Stimulated activated CD4-positive, alpha-beta T cell treated with anti-CD3 and anti-CD28 coated beads, Interleukin-2, amount 100 ng/mL, for 24 hours (primary cell): Measurements from ENCODE around the gene AP1S3.

Experiments
- DNase-seq, 2 donors: peaks; one replicate each; pipeline ENCODE4 v3.0.0-alpha.2; 2020

Gene AP1S3

DNA sequence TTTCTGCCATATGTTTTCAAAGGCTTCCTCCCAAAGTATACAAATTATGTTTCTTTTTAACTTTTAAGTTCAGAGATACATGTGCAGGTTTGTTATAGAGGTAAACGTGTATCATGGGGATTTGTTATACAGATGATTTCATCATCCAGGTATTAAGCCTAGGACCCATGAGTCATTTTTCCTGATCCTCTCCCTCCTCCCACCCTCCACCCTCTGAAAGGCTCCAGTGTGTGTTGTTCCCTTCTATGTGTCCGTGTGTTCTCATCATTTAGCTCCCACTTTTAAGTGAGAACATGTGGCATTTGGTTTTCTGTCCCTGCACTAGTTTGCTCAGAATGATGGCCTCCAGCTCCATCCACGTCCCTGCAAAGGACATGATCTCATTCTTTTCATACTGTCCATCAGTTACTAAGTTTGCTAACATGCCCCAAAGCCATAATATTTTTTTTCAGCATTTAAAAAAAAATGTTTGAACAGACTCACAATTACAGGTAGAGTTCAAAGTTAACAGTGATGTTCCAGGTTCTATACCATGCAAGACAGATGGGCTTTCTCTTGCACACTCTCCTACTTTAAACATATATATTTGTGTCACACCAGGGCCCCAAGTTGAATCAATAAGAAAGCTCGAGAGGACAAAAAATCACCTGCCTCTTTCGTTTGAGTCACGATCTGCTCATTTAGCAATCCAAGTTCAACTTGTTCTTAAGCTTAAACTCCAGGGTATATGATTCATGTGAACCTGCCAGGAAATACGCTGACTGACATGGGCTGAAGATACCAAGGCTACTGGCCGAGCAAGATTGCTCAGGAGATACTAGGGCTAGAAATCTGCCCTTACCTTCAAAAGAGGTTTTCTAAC is 77.6 kb downstream of the AP1S3 start:
- DNase-seq = no peak

DNA sequence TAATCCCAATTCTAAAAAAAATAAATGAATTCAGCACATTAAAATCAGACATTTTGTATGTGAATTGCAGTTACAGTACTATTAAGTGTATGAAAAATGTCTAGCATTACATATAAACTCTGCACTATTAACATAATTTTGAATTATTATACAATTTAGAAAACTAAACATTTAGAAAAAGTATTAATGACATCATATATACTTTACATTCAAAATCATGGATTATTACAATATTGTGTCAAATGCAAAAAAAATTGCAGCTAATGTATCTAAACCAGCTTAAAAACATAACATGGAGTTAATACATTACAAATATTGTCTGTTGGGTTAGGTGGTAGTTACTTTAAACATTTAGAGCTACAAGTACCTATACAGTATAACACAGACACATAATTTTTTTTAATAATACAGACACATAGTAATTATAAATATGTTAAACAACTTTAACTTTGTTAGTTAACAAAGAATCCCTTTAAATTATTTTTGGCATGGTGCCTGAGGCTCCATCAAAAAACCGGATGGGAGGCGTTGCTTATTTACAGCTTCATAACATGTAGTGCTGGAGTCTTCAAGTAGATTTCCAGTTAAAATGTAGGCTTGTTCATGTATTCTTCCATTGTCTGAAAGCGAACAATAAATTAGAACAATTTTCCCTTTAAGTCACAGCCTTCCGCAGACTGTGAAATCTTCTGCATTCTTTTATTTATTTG is 79.1 kb downstream of the AP1S3 start:
- DNase-seq = no peak

DNA sequence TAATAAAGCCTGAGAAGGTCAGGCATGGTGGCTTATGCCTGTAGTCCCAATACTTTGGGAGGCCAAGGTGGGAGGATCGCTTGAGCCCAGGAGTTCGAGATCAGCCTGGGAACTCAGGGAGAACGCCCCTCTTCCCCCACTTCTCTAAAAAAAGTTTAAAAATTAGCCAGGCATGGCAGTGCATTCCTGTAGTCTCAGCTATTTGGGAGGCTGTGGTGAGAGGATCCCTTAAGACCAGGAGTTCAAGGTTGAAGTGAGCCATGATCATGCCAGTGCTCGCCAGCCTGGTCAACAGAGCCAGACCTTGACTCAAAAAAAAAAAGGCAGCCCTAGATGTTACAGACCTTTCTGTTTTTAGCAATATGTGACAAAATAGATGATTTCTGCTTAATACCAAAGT is 83.4 kb downstream of the AP1S3 start:
- no peak for DNase-seq

DNA sequence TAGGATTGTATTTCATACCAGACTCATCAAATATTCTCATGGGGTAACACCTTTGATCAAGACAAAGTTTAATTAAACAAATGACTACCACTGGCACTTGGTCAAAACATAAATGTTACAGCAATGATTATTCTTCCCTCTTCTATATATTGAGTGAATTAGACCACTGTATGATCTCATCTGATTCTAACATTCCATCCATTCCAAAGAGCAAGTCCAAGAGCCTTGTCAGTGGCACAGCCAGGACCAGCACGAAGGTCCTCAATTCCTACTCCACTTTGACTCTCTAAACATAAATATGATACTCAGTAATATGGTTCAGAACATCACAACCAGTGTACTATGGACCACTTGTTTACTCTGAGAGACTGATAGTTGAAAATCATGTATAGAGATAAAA is 86.4 kb downstream of the AP1S3 start:
- DNase-seq = no peak

DNA sequence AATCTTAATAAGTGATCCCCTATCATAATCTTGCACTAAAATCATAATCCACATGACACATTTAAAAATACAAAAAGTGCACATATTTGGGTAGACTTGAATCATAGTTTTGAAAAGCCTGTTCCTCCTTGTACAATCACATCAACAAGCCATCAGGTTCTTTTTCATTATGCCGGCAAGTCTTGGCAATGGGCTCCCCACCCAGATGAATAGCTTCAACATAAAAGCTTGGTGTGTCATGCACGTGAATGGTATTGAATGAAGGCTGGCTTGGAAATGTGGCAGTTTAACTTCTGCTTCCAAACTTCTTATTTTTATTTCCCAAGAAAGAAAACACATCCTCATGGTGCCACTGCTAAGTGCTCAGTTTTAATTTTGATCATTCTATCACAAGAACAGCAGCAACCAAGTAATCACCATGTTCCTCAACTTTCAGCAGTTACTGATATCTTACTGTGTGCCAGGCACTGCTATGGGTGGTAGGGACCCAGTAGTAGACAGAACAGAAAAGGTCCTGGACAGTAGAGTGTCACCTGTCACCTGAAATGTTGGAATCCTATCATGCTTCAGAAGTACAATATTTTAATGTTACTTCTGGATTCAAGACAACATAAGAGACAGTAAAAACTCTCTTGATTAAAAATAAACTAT is 89.9 kb downstream of the AP1S3 start:
- DNase-seq = no peak

DNA sequence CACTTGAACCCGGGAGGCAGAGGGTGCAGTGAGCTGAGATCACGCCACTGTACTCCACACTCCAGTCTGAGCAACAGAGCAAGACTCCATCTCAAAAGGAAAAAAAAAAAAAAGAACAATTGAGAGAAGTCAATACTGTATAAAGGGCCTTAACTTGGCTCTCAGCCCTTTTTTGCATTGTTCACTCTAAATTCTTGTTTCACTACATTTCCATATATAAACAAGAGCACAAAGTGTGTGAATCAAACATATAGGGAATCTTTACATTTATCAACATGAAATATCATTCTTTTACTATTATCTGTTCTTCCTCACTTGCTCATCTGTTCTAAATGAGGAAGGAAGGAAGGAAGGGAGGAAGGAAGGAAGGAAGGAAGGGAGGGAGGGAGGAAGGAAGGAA is 90.8 kb downstream of the AP1S3 start:
- no peak for DNase-seq

DNA sequence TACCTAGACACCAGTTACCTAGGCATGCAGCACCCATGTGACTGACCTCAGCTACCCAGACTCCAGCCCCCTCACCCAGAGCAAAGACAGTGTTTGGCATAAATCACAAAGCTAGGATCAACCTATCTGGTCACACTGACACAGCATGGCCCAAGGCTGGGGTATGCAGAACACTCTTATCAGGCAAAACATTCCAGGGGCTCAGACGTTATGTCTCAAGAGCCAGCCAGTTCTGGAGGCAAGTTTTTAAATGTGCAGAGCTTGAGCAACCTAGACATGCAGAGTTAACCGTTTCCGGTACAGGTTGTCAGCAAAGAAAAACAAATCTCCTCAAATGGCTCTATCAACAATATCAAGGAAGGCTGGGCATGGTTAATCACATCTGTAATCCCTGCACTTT is 92.8 kb downstream of the AP1S3 start:
- no peak for DNase-seq

DNA sequence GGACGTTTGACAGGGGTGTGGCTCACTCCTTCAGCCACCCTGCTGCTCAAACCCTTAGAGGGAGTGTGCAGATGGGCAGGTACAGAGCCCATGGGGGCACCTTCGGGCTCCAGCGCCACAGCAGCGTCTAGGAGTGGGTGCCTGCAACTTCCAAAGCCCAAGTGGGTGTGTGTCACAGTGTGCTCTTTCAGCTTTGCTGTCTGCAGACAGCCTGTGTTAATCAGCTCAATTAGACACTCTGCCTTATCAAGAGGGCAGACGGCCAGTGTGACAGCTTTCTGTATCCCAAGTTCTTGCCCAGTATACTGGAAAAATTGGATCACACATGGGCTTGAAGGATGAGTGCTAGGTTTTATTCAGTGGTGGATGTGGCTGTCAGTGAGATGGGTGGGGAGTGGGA is 96.7 kb downstream of the AP1S3 start:
- no peak for DNase-seq

DNA sequence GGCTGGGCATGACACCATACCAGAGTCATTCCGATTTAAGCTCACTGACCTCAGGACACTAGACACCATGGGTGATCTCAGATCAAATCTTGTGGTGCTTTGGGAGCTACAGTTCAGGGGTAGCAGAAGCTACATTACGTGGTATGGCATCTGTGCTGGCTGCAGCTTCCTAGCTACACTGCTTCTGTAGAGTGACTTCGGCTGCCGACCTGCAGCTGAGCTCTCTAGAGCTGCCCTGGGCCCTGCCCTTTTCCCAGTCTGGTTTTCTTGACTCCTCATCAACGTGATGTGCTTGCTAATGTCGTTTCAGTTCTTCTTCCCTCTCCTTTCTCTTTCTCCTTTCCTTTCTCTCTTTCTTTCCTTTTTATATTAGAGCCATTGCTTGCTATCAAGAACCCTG is 100.2 kb downstream of the AP1S3 start:
- no peak for DNase-seq

DNA sequence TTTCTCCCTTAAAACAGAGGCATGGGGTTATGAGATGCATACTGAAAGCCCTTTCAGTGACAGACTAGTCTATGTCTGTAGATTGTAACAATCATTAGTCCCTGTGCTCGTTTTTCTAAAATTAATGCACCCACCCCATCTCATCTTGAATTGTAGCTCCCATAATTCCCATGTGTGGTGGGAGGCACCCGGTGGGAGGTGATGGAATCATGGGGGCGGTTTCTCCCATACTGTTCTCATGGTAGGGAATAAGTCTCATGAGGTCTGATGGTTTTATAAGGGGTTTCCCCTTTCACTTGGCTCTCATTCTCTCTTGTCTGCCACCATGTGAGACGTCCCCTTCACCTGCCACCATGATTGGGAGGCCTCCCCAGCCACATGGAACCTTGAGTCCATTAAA is 100.9 kb downstream of the AP1S3 start:
- no peak for DNase-seq

DNA sequence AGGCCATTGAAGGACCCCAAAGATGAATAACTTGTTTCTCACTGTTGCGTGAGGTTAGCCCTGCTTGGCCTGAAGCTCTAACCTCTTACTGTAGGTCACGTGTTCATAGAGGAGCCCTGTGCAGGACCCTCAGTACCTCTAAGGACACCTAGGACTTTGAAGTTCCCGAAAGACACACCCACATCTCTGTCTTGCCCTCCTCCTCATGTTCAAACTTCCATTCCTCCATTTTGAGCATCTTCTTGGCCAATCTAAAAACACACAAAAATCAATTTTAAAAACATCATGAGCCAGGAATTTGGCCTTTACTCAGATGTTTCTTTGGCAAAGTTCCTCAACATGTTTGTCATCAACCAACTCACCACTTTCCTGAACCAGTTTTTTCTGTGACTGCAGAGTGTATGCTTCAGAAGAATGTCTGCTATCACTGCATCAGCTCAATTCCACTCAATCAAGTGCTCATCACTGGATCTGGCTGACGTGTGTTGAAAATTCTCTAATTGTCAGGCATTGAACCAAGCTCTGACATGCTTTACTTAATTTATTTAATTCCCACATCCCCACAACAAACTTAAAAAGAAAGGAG is 101.6 kb downstream of the AP1S3 start:
- DNase-seq = no peak

DNA sequence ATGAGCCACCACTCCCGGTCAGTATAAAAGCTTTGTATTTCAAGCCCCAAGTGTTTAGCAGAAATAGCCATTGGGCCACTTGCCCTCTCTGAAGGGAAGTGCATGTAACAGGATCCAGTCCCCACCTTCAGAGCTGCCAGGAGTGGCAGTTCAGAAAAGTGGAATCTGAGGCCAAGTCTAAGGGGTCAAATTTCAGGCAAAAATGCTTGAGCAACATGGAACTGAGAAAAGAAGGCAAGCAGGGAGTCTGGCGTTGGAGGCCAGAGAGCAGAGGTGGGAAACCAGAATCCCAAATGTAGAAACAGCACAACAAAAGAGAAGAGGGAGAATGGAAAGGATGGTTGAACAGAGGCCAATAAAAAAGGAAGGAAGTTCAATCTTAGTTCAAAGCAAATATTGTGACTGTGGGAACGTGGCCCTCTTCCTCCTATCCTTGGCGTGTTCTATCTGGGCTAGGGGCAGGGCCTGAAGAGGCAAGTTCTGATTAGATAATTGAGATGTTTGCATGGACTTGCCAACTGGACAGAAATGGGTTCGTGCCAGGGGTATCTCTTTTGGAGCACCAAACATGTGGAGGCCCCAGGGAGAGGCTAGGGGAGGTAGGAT is 102.2 kb downstream of the AP1S3 start:
- DNase-seq = no peak

DNA sequence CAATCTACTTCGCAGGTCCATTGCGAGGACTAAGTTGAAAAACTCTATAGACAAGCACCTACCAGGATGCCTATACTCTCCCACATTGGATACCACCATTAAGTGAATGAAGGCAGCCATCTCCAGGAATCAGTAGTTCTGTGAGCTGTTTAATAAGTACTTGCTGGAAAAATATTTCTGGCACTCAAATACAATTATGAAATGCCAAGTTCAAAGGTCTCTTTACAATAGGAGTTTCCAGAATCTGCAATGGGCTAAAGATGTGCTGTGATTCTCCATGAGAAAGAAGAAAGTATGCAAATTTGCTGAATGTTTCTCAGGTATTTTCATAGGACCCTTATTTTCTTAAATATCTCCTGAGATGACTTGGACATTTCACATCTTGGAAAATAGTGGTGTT is 103.0 kb downstream of the AP1S3 start:
- DNase-seq = no peak

DNA sequence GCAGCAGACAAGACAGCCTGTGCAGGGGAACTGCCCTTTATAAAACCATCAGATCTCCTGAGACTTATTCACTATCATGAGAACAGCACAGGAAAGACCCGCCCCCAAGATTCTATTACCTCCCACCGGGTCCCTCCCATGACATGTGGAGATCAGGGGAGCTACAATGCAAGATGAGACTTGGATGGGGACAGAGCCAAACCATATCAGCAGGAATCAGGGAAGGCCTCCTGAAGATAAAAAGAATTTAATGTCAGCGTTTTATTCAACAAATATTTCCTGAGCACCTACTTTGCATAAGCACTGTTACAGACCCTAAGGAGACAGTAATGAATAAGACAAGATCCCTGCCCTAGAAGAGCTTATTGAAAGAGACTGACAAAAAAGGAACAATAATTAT is 105.0 kb downstream of the AP1S3 start:
- DNase-seq = no peak

DNA sequence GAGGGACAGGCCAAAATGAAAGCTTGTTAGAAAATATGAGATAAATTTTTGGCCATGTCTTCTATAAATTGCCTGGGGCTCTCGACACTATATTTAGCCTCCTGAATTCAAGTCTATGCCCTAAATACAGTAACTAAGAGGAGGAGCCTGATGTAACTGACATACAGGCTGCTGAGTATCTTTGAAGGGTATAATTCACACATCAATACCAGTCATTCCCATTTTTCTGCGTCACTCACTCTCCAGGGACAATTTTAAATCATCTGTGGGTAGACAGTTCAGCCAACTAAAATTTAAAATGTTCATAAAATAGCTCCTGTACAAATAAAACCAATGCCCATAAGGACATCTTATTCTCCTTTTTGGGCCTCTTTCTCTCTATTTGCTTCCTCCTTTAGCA is 105.9 kb downstream of the AP1S3 start:
- no peak for DNase-seq

DNA sequence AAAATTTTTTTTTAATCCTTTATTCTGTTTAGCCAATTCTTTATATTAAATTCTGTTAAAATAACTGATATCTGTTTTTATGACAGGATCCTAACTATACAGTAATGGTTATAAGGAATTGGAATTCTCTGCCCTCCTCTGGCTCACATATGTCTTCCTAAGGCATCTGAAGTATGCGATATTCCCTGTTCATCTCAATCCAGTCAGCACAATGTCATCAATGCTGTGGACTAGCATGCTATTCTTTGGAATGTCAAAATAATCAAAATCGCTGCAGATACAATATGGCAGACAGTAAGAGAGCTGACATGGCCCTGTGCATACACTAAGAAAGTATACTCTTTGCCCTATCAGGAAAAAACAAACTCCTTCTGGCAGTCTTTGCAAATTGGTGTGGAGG is 107.6 kb downstream of the AP1S3 start:
- no peak for DNase-seq

DNA sequence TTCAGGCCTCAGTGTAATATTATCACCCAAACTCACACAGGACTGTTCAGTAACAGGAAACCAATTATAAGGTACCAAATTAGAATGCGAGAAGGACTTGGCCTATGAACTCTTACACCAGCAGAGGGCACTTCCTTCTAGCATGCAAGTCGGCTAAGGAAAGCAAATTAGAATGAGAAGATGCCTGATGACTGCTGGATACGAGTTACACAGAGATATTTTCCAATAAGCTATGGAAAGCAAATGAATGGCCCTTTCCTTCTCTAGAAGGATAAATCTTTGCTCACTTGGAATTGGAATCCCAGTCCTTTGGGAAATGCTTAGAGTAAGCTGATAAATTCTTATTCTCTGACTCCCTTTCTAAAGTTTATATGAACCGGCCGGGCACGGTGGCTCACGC is 109.8 kb downstream of the AP1S3 start:
- DNase-seq = no peak

DNA sequence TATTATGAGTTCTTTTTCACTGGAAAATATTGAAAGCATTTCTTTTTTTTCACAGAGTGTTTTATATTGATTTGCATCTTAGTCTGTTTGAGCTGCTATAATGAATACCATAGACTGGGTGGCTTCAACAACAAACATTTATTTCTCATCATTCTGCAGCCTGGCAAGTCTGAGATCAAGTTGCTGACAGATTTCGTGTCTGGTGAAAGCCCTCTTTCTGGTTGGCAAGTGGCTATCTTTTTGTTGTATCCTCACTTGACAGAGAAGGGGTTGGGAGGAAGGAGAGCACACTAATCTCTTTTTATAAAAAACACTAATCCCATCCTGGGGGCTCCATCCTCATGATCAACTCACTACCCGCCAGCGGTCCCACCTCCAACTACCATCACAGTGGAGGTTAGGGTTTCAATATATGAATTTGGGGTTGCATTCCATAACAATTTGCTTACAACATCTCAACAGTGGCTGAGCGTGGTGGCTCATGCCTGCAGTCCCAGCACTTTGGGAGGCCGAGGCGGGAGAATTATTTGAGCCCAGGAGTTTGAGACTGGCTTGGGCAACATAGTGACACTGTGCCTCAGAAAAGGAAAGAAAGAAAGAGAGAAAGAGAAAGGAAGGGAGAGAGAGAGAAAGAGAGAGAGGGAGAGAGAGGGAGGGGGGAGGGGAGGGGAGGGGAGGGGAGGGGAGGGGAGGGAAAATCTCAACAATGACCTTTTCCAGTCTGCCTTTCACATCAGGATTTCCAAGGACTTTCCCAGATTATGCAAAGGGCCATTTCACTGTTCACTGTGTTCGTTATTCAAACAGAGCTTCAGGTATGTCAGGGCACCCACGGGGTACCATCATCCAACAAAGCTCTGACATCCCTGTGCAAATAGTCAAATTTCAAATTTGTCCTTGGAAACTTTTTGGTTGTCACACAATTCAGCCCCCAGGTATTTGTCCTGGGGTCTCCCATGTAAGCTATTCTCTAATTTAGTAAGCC is 111.1 kb downstream of the AP1S3 start:
- DNase-seq = no peak

DNA sequence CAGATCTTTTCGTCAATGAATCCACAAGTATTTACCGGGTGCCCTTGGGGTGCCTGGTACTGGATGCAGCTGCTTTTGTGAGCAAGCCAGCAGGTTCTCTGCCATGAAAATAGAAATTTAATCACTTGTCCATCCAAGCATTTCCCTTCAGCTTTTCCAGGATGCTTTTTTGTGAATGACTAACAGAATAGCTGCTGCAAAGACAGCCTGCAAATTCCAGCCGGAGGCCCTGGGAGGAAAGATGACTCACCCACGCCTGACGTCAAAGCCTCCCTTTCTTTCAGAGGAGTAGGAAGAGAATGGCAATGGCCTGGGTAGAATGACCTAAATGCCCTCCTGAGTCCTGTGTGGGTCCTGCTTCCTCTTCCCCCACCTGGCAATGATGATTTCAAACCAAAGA is 111.9 kb downstream of the AP1S3 start:
- no peak for DNase-seq

DNA sequence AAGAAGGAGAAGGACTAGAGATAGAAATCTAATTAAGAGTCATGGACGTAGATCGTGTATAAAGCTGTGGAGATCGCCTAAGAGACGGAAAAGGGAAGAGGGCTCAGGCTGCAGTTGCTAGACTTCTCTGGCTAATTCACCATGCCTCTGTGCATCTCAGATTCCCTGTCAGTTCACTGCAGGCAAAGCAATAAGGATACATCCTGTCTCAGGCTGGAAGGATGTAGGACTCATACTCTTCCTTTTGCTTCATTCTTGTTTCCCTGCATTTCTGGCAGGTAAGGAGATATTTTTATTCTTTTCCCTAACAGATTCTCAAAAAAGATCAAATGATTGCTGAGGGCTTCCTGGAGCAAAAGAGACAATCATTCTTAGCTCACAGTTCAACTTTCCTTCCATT is 112.5 kb downstream of the AP1S3 start:
- DNase-seq = no peak

DNA sequence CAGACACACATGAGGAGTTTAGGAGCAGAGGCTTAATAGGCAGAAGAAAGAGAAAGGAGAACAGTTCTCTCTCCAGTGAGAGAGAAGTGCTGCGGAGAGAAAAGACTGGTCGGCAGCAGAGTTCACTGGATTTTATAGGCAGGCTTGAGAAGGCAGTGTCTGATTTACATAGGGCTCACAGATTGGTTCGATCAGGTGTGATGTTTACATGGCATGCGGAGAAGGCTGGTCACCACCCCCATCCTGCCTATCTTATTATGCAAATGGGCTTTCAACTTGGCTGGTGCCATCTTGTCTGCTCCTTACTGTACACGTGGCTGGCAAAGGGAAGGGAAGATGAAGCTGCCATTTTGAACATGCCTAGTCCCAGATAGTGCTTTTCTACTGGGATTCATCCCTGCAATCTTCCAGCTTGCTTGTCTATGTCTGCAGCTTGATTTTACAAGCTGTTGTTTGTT is 113.4 kb downstream of the AP1S3 start:
- DNase-seq = no peak

DNA sequence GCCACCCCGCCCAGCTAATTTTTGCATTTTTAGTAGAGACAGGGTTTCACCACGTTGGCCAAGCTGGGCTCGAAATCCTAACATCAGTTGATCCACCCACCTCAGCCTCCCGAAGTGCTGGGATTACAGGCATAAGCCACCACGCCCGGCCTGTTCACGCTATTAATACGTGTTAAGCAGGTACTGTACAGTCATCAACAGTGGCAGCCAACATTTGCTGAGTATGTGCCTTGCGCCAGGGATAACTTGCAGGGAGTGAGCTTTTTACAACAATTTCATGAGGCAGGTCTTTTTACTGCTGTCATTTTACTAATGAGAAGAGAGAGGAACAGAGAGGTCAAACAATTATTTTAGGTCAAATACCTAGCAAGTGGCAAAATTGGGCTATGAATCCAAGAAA is 115.2 kb downstream of the AP1S3 start:
- no peak for DNase-seq
